HG02642 (cell line): ENCODE results near the gene NPR1.
"Not testable (repeated sequence)": the region's sequence is repeated elsewhere in the genome, so short reads cannot be mapped to it uniquely, and the experiment has no call there.

Experiments used
- ATAC-seq: cut with Tn5 transposase; IDR thresholded peaks from one replicate; pipeline ENCODE4 v1.9.1; 2021; ENCODE audit warnings: mild to moderate bottlenecking; ENCODE audit not compliant: unreplicated experiment, poor library complexity

NPR1 gene

DNA sequence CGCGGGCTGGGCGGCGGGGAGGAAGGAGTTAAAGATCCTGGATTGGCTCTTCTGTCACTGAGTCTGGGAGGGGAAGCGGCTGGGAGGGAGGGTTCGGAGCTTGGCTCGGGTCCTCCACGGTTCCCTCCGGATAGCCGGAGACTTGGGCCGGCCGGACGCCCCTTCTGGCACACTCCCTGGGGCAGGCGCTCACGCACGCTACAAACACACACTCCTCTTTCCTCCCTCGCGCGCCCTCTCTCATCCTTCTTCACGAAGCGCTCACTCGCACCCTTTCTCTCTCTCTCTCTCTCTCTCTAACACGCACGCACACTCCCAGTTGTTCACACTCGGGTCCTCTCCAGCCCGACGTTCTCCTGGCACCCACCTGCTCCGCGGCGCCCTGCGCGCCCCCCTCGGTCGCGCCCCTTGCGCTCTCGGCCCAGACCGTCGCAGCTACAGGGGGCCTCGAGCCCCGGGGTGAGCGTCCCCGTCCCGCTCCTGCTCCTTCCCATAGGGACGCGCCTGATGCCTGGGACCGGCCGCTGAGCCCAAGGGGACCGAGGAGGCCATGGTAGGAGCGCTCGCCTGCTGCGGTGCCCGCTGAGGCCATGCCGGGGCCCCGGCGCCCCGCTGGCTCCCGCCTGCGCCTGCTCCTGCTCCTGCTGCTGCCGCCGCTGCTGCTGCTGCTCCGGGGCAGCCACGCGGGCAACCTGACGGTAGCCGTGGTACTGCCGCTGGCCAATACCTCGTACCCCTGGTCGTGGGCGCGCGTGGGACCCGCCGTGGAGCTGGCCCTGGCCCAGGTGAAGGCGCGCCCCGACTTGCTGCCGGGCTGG, at the start of gene NPR1:
TSS of gene NPR1 (plus strand) at position 170 of the 818 bp plus-strand sequence. CDS start at position 591, 421 bp downstream.
- no peak for ATAC-seq

DNA sequence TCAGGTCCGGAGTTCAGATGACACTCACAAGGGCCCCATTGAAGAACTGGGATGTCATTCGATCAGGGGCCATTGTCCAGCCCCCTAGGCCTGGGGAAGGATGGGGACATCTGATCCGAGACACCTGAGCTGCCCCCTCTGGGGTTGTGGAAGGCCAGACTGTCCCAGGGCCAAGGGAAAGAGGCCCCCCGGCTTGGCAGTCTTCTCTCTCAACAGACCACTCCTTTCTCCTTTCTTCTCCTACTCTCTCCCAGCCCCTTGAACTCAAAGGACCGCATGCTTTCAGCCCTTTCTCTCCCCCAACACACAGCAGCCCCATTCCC, 49.2 kb upstream of the NPR1 start:
- no peak for ATAC-seq

DNA sequence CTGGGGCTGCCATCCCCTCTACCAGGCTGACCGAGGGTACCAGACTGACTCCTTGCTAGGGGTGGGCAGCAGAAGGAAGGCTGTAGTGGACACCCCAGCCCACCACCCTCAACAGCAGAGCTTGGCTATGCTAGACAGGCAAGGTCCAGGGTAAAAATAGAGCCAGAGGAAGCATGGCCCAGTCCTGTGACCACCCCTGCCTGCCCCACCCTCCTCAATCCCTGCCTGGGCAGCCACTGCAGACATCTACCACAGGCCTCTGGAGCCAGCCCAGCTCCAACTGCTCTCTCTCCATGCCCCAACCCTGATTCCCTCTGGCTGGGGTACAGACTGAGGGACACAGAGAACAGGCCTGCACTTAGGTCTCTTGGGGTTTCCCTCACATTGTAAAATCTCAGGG, 48.5 kb upstream of the NPR1 start:
- no peak for ATAC-seq

DNA sequence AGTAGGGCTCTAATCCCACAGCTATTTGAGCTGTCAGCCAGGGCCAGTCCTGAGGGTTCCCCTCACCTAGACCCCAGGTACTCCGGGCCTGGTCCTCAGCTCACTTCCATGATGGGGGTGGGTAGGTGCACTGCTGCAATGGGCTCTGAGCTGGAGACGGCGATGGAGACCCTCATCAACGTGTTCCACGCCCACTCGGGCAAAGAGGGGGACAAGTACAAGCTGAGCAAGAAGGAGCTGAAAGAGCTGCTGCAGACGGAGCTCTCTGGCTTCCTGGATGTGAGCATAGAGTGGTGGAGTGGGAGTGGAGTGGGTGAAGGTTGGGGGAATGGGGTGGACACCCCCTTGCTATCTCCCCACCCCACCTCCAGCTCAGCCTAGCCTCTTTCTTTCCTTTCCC, 48.1 kb upstream of the NPR1 start:
- no peak for ATAC-seq

DNA sequence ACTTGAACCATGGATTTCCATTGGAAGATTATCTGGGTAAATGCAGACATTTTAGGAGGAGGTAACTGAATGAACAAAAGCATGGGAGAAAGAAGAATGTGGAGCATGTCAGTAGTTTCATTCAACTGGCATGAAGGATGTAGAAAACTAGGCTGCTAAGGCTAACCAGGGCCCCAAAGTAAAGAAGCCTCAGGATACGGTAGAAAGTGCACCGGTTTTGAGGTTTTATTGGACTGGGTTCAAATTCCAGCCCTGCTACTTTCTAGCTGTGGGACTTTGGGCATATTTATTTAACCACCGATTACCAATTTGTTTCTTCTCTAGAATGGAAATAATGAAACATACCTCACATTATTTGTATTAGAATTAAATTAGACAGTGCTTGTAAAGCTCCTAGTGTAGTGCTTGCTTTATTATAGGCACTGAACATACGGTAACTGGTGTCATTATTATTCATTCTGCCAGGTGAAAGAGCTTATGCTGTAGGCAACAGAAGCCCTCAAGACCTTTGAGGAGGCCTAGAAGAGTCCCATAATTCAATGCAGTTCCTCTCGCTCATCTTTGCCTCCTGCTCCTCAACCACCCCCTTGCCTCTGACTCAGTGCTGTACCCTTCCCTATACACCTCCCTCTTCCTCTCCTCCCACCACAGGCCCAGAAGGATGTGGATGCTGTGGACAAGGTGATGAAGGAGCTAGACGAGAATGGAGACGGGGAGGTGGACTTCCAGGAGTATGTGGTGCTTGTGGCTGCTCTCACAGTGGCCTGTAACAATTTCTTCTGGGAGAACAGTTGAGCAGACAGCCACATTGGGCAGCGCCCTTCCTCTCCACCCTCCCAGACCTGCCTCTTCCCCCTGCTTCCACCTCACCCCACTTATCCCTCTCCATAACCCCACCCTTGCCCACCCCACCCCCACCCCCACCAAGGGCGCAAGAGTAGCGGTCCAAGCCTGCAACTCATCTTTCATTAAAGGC, 47.2 kb upstream of the NPR1 start:
- ATAC-seq = no peak

- no peak for ATAC-seq
Observed at GRCh38 chr1:153633161-153633753, 45.2 kb upstream of the NPR1 start.

DNA sequence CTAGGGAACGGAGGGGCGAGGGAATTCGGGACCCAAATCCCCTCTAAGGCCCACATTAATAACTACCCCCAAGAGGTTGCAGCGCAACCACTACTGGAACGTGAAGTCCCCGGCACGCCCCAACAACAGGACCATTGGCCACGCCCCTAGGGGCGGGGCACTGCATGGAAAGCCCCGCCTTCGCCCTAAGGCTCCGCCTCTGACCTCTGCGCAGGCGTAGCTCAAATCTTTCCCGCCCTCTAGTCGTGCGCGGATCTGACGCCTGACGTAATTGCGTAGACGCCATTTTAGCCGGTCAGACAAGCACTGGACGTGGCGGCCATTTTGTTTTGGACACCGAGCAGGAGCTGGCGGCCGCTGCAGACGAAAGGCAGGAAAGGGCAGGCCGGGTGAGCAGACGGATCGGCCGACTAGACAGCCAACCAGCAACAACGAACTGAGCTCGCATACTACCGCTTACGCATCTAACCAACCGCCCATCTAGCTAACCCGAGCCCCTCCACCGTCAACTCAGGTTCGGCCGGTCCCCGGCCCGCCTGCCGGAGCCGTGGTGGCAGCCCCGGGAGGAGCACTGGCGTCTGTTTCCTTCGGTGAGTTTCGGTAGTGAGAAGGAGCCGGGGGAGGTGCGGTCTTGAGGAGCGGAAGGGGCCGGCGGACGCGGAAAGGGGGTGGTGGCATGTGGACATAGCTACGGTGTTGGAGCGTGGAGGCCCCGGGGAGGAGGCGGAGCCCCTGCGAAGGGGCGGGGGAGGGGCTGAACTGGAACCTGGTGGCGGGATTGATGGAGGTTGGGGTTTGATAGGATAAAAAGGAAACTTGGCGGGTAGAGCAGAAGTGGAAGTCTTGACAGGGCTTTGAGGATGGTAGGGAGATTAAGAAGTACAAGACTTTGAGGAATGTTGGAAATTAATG, 44.5 kb upstream of the NPR1 start, which contains the start of gene CHTOP:
TSS of gene CHTOP (plus strand) at position 313 of the 912 bp plus-strand sequence. CDS start 2,523 bp downstream, outside the sequence.
- ATAC-seq = peak; percentile 87

GRCh38 chr1:153635872-153636271, 42.6 kb upstream of the NPR1 start:
- no peak for ATAC-seq

DNA sequence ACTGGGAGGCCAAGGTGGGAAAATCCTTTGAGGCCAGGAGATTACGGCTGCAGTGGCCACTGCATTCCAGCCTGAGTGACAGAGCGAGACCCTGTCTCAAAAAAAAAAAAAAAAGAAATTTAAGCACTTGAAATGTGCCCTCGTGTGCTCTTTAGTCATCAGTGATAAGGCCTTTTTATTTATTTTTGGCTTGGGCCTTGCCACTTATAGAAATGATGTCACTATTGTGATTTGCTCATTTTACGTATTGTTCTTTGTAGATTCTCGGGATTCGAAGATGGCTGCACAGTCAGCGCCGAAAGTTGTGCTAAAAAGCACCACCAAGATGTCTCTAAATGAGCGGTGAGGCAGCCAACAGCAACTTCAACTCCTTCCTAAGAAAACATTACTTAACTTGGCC, 42.2 kb upstream of the NPR1 start:
- ATAC-seq = no peak

- no peak for ATAC-seq
Observed at GRCh38 chr1:153638261-153638660, 40.2 kb upstream of the NPR1 start.

DNA sequence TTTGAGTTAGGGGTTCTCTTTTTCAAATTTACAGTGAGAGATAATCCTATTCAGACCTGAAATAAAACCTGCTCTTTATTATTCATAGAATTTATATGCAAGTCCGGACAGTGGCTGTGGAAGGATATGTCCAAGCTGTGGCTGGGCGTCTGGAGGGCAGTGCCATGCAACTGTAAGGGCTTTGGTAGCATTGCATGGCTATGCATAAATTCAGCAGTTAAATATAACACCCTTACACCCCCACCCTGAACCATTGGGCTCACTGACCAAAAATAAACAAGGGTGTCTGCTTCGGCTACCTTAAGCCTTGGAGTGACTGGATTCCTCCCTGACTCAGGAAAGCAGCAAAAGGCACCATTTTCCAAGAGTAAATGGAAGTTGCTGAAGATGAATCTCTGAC, 39.2 kb upstream of the NPR1 start:
- no peak for ATAC-seq

DNA sequence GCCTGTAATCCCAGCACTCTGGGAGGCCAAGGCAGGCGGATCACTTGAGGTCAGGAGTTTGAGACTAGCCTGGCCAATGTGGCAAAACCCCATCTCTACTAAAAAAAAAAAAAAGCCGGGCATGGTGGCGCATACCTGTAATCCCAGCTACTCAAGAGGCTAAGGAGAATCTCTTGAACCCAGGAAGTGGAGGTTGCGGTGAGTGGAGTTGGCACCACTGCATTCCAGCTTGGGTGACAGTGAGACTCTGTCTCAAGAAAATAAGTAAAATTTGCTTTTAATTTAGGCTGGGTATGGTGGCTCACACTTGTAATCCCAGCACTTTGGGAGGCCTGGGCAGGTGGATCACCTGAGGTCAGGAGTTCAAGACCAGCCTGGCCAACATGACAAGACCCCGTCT, 38.3 kb upstream of the NPR1 start:
- not testable (repeated sequence) for ATAC-seq

- ATAC-seq = no peak
Observed at GRCh38 chr1:153640861-153641260, 37.6 kb upstream of the NPR1 start.

GRCh38 chr1:153642161-153642560, 36.3 kb upstream of the NPR1 start:
- ATAC-seq = no peak

- ATAC-seq = no peak
Observed at GRCh38 chr1:153643100-153643499, 35.4 kb upstream of the NPR1 start.

DNA sequence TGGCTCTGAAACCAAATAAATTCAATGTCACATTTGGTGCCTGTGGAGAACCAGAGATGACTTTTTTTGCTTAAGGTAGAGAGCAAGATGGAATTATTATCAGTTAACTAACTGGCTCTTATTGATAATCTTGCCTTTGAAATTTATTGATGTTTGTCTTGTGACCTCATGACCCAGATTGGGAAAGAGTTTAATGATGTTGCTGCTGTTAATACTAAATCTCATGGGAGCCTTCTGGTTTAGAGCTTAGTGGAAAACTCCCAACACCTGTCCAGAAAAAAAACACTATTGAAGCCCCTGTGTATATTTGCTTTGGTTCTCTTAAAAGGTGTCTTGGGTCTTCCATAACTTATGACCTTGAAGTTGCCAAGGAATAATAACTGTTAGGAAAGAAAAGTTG, 34.7 kb upstream of the NPR1 start:
- no peak for ATAC-seq

GRCh38 chr1:153646672-153647345, 31.7 kb upstream of the NPR1 start:
- ATAC-seq = no peak

DNA sequence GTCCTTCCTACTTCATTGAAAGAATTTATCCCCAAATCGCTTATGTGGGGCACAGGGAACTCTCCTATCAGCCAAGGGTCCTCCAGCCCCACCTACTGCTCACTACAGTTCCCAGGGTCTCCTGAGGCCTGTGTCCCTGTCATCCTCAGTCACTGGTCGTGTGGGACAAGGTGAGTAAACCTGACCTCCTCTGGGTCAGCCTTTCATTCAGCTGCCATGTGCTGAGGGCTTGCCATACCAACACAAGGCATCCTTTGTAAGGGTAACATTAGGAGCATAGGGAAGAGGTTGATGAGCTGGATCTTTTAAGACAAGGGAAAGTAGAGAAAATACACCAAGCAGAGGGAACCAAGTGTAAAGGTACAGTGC, 31.2 kb upstream of the NPR1 start:
- ATAC-seq = no peak

- ATAC-seq = no peak
Observed at GRCh38 chr1:153648000-153648643, 30.4 kb upstream of the NPR1 start.
